Hepatic stellate cell (primary cell): ENCODE results near the gene DHRS12.

ENCODE experiments used
- DNase-seq: peaks from one replicate; pipeline ENCODE4 v3.0.0; 2011; ENCODE audit warnings: low spot score

DHRS12 gene

GRCh38 chr13:51782026-51782710 is 21.8 kb downstream of the DHRS12 start:
- no peak for DNase-seq

GRCh38 chr13:51781246-51782022 is 22.5 kb downstream of the DHRS12 start:
- no peak for DNase-seq

- no peak for DNase-seq
These were observed 23.9 kb downstream of the DHRS12 start for GRCh38 chr13:51780099-51780498.

DNA sequence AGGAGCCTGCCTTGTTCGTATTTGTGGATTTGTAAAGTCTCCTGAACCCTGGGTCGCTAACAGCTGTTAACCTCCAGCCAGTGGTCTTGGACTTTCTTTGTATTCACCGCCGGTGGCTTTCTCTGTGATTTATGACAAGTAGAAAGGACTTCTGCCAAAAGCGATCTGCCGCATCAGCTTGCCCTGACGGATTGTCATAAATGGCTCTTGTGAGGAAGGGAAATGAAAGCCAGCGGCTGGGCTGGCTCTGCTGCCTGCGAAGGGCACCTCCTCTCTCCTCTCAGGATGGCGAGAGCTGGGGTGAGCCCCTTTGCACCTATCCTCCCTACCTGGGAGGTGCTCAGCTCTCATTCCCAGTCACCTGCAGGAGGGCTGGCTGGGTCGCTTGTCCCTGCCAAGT is 25.6 kb downstream of the DHRS12 start:
- no peak for DNase-seq

- no peak for DNase-seq
These were observed 26.0 kb downstream of the DHRS12 start for GRCh38 chr13:51777921-51778320.

DNA sequence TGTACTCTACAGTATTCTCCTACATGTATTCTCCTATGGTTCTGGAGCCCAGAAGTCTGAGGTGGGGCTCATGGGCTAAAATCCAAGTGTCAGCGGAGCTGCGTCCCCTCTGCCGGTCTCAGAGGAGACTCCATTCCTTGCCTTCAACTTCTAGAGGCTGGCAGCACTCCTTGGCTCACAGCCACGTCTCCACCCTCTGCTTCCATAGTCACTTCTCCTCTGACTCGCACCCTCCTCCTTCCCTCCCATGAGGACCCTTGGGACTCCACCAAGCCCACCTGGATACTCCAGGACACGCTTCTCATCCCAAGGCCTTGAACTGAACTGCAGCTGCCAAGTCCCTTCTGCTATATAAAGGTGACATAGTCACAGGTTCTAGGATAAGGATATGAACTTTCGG is 27.8 kb downstream of the DHRS12 start:
- no peak for DNase-seq

GRCh38 chr13:51773515-51773914 is 30.4 kb downstream of the DHRS12 start:
- DNase-seq, result no peak

DNA sequence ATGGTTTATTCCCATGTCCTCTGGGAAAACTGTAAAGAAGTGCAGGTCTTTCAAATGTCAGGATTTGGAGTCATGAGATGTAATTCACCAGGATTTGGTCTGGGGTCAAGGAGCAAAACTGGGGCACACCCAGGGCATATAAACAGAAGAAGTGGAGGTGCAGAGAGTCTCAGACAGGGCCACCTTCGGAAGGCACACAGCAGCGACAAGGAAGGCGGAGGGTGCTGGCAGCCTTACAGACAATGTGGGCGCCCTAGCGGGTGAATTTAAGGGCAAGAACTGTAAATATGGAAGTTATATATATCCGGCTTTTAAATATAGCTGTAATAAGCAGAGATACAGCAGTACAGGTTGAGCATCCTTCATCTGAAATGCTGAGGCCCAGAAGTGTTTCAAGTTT is 31.2 kb downstream of the DHRS12 start:
- DNase-seq, result no peak

DNA sequence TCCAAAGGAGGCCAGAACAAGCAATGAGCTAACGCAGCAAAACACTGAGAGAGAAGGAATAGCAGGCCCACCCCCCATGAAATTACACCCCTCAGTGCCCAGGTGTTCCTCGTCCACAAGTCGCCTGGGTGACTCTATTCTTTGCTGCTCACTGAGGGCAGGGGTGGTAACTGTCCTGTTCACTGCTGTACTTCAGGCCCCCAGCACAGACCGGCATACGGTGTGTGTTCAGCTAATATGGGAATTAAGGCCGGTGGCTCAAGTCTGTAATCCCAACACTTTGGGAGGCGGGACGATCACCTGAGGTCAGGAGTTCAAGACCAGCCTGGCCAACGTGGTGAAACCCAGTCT is 31.9 kb downstream of the DHRS12 start:
- DNase-seq, result no peak

GRCh38 chr13:51771418-51772104 is 32.4 kb downstream of the DHRS12 start:
- no peak for DNase-seq

- DNase-seq, result no peak
These were observed 33.1 kb downstream of the DHRS12 start for GRCh38 chr13:51770681-51771417.

DNA sequence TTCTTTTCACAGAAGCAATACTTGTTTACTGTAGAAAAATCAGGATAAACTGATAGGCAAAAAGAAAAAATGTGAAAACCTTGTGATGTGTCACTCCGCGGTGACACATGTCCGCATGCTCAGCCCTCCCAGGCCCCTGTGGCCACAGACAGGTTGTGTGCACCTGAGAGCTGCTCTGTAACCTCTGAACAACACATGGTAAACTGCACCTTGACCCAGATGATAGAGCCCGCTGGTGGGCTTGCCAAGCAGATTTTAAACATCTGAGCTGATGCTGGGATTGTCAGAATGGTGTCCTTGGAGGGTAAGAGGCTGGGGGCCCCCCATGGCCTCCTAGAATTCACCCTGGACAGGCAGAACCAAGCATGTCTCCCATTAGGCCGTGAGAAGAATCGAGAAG is 33.8 kb downstream of the DHRS12 start:
- no peak for DNase-seq

- DNase-seq, result no peak
These were observed 34.4 kb downstream of the DHRS12 start for GRCh38 chr13:51769455-51770127.

GRCh38 chr13:51768976-51769375 is 35.0 kb downstream of the DHRS12 start:
- no peak for DNase-seq

DNA sequence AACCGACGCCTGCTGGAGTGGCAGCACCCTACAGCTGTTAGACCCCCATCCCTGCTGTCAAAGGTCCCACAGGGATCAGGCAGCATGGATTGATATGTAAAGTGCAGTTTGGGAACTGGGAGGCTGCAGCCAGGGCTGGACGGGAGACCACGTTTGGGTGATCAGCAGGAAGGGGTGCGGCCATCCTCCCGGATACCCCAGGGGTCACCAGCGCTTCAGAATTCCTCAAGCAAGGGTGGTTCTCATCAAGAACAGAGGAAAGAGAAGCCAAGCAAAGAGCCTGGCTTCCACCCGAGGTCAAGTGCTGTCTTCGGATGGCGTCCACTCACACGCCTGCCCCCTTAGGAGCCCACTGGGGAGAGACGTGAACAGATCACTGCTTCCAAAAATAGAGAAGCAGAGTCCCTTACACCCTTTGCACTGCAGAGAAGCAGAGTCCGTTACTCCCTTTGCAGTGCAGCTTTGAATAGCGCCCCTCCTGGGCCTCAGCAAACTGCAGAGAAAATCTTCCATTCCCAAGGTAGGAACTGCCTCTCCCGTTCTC is 35.5 kb downstream of the DHRS12 start:
- DNase-seq, result no peak

GRCh38 chr13:51767100-51767499 is 36.9 kb downstream of the DHRS12 start:
- DNase-seq, result no peak

DNA sequence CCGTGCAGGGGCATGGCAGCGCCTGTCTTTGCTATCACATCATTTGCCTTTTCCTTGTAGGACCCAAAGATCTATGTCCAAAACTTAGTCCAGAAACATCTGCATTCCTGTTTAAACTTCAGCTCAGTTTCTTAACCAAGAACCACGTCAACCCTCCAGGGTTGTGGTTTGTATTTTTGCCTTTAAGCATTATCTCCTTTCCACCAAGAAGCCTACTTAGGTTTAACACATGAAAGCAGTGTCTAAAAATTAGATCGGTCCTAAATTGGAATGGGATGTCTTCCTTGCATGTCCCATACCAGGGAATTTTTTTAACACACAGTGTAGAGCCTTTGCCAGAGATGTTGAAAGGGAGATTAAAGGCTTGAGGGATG is 38.8 kb downstream of the DHRS12 start:
- DNase-seq, result no peak

DNA sequence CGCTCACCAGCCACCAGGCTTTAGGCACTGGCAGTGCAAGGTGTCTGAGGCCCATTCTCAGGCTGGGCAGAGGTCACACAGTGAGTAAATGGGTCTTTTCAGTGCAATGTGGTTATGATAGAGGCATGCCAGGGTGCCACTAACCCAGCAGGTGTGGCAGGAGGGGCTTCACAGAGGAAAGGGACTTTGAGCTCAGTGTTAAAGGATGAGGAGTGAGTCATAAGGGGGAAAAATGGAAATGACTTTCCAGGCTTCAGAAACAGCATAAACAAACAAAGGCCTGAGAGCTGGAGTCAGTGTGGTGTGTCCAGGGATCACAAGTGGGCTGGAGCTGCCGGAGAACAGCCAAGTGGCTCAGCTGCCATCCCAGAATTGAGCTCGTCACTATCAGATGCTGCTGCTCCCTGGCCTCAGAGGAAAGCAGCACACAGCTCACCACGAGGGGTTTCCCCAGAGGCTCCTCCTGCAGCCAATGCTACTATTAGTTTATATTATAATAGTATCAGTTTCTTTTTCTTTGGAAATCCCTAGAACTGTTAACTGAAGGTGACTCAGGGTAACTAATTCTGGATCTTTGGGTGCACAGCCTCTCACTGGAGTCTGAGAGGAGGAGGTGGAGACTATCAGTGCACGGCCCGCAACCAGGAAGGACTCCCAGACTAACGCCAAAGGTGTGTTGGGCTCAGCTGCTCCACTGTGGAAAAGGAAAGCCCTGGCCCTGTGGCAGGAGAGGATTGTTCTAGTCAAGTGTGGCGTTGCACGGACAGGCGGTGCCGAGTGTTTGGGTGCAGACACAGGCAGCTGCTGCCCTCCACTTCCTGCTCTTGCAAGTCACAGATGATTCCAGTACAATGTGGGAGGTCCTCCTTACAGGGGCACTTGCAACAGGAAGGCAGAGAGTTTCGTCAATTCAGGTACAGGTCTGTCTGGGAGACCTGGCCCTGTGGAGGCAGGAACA is 39.5 kb downstream of the DHRS12 start:
- DNase-seq, result peak; percentile 82

GRCh38 chr13:51763486-51763885 is 40.5 kb downstream of the DHRS12 start:
- DNase-seq, result no peak

DNA sequence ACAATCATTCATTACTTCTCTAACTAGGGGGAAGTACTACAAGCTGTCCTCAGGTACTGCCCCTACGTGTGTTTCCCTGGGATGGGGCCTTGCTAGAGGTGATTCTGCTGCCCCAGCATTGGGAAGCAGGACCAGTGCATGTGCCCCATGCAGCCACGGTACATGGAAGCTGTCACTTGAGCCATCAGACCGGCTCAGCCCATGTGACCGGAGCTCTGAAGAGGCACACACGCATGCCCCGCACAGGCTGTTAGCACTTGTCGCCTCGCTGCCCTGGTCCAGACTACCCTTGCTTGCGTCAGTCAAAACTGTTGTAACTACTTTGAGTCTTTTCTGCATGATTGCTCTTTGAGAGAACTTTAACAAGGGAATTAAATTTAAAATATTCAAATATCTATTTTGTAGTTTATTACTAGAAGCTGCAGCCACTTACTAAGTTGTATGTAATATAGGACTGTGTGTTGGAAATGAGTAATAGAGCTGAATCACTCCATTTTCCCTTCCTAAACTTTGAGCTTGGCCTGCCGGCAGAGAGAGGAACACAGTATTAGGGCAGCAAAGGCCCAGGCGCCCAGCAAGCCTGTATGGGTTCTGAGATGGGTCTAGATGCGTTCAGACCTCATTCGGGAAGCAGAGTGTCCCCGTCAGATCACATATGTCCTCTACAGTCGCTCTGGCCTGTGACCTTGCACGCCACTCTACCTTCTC is 42.2 kb downstream of the DHRS12 start:
- DNase-seq, result no peak
